ENCODE data around the gene BLTP2.
"Not testable (repeated sequence)": the region's sequence is repeated elsewhere in the genome, so short reads cannot be mapped to it uniquely, and the experiment has no call there.

Gene BLTP2

DNA sequence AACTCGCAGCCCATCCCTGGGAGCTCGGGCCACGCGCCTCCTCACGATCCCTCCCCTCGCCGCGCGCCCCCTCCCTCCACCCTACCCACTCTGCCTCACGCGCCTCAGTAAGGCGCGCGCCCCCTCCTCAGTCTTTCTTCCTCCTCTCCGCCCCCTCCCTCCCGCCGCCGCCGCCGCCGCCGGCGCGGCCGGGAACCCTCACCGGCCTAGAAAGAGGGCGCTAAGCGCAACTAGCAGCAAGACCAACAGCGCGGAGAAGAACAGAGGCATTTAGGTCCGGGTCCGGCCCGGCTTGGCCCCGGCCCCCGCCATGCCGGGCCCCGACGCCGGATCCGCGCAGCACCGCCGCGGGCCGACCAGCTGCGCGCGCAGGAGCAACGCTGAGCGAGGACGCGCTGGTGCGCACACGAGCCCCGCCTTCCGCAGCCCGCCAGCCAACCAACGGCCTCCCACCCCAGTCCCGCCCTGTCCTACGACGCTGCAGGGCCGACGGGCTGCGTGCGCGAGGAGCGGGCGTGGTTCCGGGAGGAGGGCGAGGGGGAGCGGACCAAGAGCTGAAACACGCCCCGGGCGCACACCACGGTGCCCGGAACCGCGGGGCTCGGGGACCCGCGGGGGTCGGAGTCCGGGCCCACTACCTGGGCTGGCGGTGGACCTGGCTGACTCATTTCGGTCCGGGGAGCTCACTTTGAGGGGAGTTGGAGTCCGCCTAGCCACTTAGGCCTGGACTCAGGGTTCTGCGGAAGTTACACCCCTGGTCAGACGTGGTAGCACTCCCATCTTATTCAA is at the start of gene BLTP2:
Gene BLTP2, minus strand, starts transcription at position 372 of the 789 bp plus-strand sequence. Its CDS starts 102 bp downstream, at position 270.
- DNase-seq, result peak; percentile 97

DNA sequence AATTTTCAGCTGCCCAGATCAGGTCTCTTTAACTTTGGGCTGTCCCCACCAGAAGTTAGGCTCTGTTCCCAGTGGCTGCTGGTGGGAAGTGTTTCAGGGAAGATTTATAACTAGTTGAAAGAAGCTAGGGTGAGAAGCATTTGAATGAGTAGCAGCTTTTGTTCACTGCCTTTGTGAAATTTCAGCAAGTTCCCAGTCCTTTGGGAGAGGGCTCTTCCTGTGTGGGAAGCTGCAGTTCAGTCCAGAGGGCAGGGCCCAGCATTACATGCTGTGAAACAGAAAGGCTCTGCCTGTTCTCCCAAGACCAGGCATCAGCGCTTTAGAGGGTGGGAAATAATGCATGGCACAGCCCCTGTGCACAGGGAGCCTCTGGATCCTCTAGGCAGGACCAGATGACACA is 48.9 kb upstream of the BLTP2 start:
- DNase-seq, result no peak

DNA sequence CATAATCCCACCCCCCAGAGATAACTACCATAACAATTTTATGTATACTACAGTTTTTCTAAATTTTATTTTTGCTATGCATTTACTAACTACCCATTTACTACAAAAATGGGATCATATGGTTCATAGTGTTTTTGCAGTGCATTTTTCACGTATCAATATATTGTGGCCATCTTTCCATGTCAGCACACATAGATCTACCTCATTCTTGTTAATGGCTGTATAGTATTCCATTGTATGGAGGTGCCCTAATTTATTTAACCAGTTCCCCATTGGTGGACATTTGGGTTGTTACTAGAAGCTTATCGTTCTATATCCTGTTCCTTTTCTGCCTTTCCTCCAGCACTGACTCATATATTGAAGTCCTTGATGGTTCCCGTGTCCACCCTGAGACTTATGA is 44.1 kb upstream of the BLTP2 start:
- DNase-seq, result no peak

DNA sequence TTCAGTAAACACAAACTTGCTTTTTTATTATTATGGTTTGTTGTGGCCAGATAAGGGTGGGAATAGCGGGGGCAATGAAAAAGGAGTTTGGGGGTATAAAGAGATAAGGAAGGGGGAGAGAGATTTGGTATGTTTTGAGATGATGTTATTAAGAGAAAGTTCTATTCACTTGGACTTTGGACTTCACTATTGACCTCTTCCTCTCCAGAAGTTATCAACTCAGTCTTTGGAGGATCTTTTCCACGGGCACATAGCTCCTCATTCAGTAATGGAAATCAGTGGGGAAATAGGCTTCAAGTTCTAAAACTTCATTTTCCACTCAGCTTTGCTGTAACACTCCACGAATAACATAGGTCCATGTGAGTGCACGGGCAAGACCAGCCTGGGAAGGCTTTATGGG is 43.5 kb upstream of the BLTP2 start:
- no peak for DNase-seq

DNA sequence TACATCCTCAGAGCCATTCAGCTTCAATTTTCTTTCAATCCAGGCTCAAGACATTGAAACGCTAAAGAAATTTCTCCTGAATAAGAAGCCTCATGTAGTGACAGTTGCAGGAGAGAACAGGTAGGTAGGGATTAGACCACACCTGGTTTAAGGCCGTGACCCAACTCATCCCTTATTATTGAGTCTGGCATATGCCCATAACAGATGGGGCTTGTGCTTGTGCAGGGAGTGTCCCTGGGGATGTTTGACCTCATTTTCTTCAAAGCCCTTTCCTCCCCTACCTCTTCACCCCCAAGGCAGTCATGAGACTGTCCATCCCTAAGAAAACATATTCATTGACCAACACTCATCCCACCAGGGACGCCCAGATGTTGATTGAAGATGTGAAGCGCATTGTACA is 41.3 kb upstream of the BLTP2 start:
- DNase-seq, result no peak

DNA sequence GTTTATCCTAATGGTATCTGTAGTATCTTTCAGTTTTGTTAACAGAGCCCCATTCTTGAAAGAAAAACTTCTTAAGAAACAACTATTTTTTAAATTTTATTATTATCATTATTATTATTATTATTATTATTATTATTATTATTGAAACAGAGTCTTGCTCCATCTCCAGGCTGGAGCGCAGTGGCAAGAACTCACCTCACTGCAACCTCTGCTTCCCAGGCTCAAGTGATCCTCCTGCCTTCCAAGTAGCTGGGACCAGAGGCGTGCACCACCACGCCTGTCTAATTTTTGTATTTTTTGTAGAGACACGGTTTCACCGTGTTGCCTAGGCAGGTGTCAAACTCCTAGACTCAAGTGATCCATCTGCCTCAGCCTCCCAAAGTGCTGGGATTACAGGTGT is 40.4 kb upstream of the BLTP2 start:
- DNase-seq, result no peak

DNA sequence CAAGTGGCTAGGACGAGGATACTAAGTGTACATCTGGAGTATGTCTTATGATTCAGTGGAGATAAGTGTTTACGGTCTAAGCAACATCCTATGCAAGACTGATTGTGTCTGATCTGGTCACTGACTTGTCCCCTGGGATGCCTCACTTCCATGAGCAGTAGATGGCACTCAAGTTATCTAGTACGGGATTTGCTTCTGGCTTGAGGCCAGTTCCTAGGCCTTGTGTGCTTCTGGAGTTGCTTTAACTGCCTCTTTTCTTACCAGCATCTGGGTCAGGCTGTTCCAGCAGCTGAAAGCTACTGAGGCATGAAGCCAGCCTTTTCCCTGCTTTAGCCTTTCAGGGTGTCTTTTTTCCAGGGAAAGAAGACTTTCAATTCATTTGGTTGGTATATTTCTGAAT is 40.0 kb upstream of the BLTP2 start:
- DNase-seq, result no peak

DNA sequence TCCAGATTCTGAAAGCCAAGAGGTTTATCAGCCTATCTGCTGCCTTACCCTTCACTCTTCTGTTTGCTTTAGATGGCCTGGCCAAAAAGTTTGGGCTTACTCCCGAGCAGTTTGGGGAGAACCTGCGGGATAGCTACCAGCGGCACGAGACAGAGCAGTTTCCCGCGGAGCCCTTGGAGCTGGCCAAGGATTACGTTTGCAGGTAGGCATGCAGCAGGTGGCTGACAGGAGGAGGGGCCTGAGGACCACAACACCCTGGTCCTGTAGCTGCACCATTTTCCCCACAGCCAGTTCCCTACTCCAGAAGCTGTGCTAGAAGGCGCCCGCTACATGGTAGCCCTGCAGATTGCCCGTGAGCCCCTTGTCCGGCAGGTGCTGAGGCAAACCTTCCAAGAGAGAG is 37.7 kb upstream of the BLTP2 start:
- DNase-seq, result no peak

DNA sequence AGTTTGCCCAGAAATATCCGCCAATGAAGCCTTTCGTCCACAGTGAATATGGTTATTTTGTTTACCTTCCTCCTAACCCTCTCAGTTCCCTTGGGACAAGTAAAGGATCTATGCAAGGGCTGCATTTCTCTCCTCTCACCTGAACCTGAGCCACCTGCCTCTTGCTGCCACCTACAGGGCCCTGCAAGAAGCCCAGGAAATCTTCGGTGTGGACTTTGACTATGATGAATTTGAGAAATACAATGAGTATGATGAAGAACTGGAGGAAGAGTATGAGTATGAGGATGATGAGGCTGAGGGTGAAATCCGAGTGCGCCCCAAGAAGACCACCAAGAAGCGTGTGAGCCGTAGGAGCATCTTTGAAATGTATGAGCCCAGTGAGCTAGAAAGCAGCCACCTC is 31.0 kb upstream of the BLTP2 start:
- DNase-seq, result no peak

DNA sequence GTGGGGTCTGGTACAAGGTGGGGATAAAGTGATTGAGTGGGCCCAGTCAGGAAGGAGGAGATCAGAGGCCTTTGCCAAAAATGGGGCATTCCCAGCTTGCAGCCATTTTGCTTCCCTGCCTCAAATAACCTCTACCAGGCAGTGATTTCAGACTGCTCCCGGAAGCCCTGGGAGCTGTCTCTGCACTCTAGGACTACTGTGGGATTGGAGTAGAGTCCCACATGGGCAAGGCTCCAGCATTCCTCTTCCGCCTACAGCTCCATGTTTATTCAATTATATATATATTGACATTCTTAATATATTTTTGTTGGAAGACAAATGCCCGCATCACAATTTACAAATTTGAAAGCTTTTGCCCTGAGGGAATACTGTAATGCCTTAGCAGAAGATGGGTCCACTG is 30.5 kb upstream of the BLTP2 start:
- no peak for DNase-seq

DNA sequence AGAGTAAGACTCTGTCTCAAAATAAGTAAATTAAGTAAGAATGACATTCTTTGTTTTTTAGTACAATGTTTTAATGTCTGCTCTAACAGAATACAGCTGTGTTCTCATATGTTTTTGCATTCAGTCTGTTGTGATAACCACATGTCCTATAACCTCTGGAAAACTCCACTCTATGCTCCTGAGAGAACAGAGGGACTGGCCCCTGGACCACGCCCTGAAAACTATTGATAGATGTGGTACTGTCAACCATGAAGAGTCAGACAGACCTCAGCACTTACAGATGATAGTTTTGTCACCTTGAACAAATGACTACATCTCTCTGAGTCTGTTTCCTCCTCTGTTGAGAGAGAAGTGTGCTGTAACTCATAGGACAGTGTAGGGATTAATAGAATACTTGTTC is 25.0 kb upstream of the BLTP2 start:
- DNase-seq, result no peak

DNA sequence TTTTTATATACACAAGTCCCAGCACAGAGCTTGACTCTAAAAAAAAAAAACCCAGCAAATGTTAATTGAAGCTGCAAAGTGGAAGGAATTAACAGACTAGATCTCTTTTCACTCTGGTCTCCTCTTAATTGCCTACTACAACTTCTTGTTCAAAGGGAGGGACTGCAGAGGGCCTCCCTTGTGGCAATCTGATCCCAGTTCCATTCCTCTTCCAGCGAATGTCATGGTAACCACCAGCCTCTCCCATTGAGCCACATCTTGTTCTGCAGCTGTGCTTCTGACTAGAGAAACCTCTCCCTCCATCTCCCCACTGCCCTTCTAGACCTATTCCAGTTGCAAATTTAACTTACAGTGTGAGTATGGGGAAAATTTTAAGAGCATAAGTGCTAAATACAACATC is 22.9 kb upstream of the BLTP2 start:
- no peak for DNase-seq

DNA sequence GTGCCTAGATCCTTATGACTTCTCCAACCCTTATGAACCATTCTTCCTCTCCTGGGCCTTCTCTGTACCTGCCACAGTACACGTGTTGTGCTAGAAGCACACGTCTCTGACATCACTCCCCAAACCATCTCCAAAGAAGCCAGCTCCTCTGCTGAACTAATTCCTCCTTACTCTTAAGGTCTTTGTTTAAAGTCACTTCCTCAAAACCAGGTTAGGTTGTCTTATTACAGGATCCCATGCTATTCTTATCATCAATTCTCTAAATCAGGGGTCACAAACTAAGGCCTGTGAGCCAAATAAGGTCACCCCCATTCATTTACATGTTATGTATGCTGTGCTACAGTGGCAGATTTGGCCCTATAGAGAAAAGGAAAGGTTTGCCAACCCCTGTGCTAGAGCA is 21.0 kb upstream of the BLTP2 start:
- no peak for DNase-seq

DNA sequence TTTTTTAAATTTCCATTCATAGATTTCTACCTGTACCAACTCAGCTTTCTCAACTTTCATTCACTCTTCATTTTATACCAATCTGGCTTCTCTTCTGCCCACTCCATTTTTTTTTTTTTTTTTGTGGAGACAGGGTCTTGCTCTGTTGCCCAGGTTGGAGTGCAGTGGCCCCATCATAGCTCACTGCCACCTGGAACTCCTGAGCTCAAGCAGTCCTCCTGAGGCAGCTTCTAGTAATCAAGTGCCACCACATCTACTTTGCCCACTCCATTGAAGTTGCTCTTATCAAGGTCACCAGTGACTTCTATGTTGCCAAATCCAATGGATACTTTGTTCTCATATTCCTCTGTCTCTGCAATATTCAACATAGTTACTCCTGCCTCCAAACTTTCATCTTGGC is 18.8 kb upstream of the BLTP2 start:
- DNase-seq, result no peak

DNA sequence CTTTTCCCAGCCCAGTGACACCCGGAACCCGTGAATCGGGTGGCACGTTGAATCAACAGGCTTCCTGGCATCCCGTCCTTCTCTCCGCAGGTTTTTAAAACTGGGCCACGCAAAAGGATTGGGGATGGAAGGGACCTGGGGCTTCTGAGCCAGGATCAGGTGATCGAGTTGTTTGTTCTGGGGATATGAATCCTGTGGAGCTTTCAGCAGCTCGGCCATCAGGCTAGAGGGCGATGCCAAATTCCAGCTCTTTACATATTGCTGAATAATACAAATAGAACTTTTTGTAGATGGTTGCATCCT is 17.5 kb upstream of the BLTP2 start:
- no peak for DNase-seq

DNA sequence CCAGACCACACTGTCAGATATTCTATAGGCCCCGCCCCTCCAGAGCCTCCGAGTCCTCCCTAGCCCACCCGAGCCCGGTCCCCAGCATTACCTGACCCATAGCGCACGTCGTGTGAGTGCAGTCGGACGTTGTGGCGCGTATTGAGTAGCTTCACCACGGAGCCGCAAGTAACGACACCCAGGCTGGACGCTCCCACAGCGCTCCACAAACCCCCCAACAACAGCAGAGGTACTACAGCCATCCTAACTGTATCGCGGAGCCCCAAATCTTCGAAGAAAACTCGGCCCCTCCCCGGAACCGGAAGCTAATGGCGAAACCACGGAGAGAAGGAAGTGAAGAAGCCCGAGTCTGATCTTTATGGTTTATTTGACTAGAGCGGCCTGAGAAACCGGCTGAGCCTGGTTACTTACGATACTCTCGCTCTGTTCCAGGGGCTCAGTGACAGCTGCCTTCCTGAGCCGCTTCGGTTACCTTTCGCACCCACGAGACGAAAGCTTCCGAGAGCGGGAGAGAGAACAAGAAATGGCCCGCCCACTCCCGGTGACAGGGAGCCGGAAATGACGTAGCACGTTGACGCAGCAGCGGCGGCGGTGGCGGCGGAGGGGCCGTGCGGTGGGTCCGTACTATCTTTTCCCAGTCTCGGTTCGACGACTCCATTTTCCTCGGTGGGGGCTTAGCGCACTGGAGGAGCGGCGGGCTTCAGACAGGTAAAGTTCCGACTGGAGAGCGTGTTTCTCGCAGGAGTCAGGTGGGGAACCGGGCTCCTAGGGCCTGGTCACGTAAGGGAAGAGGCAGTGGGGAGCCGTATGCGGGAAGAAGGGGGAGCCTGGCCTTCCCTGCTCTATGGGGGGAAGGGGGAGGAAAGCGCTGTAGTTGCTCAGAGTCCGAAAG is 16.9 kb upstream of the BLTP2 start, which contains the start of the genes SDF2 and SUPT6H:
Gene SDF2, minus strand, starts transcription at position 272 of the 892 bp plus-strand sequence. Its CDS starts 30 bp downstream, at position 242.
Gene SUPT6H, plus strand, starts transcription at position 571 of the 892 bp plus-strand sequence. CDS start 11,197 bp downstream, outside the sequence.
- peak; percentile 95 for DNase-seq

DNA sequence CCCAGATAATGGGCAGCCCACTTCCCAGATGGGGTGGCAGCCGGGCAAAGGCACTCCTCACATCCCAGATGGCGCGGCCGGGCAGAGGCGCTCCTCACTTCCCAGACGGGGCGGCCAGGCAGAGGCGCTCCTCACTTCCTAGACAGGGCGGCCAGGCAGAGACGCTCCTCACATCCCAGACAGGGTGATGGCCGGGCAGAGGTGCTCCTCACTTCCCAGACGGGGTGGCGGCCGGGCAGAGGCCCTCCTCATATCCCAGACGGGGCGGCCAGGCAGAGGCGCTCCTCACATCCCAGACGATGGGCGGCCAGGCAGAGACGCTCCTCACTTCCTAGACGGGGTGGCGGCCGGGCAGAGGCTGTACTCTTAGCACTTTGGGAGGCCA is 14.5 kb upstream of the BLTP2 start:
- DNase-seq, result not testable (repeated sequence)

DNA sequence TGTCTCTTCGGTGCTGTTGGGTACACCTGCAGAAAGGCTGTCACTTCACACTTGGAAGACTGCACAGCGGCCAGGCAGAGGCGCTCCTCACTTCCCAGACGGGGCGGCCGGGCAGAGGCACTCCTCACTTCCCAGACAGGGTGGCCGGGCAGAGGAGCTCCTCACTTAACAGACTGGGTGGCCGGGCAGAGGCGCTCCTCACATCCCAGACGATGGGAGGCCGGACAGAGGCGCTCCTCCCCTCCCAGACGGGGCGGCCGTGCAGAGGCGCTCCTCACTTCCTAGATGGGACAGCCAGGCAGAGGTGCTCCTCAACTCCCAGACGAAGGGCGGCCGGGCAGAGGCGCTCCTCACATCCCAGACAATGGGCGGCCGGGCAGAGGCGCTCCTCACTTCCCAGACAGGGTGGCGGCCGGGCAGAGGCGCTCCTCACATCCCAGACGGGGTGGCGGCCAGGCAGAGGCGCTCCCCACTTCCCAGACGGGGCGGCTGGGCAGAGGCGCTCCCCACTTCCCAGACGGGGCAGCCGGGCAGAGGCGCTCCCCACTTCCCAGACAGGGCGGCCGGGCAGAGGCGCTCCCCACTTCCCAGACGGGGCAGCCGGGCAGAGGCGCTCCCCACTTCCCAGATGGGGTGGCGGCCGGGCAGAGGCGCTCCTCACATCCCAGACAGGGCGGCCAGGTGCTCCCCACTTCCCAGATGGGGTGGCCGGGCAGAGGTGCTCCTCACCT is 14.0 kb upstream of the BLTP2 start:
- DNase-seq, result not testable (repeated sequence)

DNA sequence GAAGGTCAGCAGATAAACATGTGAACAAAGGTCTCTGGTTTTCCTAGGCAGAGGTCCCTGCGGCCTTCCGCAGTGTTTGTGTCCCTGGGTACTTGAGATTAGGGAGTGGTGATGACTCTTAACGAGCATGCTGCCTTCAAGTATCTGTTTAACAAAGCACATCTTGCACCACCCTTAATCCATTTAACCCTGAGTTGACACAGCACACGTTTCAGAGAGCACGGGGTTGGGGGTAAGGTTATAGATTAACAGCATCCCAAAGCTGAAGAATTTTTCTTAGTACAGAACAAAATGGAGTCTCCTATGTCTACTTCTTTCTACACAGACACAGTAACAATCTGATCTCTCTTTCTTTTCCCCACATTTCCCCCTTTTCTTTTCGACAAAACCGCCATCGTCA is 13.4 kb upstream of the BLTP2 start:
- not testable (repeated sequence) for DNase-seq

DNA sequence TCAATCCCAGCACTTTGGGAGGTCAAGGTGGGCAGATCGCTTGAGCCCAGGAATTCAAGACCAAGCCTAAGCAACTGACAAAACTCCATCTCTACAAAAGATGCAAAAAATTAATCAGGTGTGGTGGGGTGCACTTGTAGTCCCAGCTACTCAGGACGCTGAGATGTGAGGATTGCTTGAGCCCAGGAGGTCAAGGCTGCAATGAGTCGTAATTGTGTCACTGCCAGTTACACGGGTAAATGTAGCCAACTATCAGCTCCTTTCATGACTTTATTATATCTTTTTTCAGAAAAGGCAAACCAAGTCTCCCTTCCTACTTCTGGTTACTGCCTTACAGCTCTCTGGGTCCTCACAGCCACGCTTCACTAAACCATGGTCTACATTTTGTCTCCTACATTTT is 12.8 kb upstream of the BLTP2 start:
- DNase-seq, result no peak

DNA sequence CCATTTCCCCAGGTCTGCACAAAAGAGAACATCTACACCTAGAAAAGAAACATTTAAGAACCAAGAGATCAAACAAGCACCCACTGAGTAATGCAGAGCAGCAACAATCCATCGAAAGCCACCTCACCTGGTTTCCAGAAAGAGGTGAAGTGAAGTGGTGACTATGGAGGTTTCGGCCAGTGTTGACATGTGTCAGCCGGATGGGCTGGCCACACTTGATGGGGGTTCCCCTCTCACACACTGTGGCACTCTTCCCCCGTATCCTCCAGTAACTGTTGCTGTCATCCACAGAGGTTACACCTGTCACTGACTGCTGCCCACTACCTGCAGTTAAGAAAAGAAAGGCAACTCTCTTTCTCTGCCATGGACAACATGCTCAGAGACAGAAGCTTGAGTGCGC is 10.2 kb upstream of the BLTP2 start:
- no peak for DNase-seq

DNA sequence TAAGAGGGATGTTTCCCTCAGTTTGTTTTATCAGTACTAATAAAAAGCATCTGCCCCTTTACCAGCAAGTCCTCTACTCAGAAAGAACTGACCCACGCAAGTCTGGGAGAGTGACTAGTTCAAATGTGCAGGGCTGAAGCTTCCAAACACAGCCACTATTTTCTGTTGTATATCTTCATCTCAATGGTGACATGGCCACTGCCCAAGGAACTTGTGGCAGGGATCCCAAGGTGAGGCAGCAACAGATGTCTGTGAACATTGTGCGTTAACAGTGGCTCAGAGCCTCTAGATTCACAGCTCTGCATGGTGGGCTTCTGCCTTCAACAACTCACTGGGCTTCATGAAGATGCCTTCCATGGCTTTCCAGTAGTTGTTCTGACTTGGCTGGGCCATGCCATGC is 3.7 kb upstream of the BLTP2 start:
- DNase-seq, result no peak

DNA sequence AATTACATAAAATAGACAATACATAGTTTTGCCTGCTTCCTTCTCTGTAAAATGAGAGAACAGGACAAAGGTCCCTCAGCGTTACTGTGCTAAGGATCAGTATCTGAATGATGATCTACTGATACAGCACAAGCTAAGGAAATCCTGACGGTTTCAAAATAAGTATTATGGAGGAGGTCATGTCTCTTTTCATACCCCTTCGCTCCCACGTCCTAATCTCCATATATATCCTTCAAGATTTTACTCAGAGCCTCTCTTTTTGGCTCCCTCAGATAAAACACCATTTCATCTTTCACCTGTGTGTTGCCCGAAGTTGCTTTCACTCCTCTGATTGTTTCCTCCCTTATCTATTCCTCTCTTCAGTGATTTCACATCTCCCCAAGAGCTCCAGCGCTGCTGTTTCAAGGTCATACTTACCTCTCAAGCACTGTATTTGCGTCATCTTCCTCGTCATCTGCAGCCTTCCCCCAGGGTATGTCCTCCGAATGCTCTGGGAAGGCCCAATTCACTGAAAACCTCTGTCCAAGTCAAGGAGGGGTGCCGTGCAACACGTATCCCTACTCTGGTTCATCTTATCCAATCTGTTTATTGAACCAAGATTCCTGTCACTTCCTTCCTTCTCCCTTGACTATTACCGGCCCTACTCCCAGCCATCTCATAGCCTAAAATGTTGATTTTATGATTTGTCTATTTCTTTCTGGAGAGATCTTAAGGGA is 1.2 kb upstream of the BLTP2 start:
- DNase-seq, result no peak

Data from activated naive CD4-positive, alpha-beta T cell treated with anti-CD3 and anti-CD28 coated beads, Interleukin-2, amount 50 U/mL, for 16 hours (primary cell).